ENCODE results near the gene PARP4. TPM values are rescaled to one million over a fixed set of nuclear protein-coding genes. Genes with fewer than 3 reads are reported as not detected.
"Not testable (repeated sequence)": the region's sequence is repeated elsewhere in the genome, so short reads cannot be mapped to it uniquely, and the experiment has no call there.

The PARP4 gene
- total RNA-seq, 1 donor from 2014 or later, result 24.7 TPM

DNA sequence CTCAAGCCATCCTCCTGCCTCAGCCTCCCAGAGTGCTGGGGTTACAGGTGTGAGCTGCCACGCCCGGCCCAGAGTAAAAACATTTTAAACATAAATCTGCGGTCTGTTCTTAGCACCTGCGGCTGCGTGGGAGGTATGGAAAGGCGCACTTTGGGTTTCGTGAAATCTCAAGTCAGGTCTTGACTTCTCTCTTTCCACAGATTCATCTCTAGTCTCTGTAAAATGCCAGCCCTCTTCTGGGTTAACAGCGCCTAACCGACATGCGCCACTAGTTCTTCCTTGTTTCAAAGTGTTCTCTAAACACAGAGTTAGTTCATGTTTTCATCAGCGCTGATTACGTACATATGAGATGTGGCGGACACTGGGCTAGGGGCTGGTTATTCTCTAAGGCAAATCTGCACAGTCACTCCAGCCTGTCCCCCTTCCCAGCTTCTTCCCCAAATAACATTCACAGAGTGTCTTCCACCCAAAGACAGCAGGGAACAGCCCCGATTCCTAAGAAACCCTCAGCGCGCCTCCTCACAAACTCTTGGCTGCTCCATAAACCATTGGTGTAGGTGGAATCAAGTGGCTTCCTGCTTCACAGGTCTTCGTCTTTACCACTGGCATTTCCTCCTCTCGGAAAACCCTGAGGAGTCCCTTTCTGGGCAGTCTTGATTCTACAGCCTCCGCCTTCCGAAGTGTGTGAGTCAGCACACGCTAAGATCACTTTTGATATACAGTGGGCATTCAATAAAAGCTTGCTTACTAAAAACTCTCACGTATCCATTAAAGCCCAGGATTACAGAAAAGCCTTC is 1.4 kb downstream of the PARP4 start:
- intact Hi-C loops (cut with DNase I), result no loop called here
- DNase-seq (peak; percentile 42), ATAC-seq (ENCODE audit: poor library complexity) (no peak)

DNA sequence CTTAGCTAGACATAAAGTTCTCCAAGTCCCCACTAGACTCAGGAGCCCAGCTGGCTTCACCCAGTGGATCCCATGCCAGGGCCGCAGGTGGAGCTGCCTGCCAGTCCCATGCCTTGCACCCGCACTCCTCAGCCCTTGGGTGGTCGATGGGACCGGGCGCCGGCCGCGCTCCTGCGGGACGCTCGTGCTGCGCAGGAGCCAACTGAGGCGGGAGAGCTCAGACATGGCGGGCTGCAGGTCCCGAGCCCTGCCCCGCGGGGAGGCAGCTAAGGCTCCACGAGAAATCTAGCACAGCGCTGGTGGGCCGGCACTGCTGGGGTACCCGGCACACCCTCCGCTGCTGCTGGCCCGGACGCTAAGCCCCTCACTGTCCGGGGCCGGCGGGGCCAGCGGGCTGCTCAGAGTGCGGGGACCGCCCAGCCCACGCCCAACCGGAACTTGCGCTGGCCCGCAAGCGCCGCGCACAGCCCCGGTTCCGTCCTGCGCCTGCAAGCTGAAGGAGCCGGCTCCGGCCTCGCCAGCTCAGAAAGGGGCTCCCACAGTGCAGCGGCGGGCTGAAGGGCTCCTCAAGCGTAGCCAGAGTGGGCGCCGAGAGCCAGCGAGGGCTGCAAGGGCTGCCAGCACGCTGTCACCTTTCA is 5.8 kb downstream of the PARP4 start:
- intact Hi-C loops (cut with DNase I), result no loop called here
- ATAC-seq (ENCODE audit: poor library complexity) (no peak), DNase-seq (no peak)

DNA sequence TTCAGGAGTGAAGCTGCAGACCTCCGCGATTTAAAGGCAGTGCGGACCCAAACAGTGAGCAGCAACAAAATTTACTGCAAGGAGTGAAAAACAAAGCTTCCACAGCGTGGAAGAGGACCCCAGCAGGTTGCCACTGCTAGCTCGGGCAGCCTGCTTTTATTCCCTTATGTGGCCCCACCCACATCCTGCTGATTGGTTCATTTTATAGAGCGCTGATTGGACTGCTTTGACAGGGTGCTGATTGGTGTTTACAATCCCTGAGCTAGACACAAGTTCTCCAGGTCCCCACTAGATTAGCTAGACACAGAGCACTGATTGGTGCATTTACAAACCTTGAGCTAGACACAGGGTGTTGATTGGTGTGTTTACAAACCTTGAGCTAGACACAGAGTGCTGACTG is 6.3 kb downstream of the PARP4 start:
- ATAC-seq (ENCODE audit: poor library complexity); intact Hi-C loops (cut with DNase I); DNase-seq: not testable (repeated sequence)

DNA sequence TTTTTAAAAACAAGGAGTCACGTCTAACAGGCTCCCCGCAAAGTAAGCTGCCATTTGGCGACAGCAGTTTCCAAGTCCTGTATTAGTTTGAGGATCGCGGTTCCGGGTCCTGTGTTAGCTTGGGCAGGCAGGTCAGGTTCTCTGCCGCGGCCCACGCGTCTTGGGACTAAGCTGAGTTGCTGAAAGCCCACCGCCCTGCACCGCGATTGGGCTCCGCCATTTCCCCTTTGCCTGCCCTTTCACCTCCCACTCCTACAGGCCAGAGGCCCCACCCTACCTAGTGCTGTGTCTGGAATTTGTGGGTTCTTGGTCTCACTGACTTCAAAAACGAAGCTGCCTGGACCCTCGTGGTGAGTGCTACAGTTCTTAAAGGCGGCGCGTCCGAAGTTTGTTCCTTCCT is 6.8 kb downstream of the PARP4 start:
- ATAC-seq (ENCODE audit: poor library complexity) (no peak), DNase-seq (no peak)
- intact Hi-C loops (cut with DNase I), result no loop called here

DNA sequence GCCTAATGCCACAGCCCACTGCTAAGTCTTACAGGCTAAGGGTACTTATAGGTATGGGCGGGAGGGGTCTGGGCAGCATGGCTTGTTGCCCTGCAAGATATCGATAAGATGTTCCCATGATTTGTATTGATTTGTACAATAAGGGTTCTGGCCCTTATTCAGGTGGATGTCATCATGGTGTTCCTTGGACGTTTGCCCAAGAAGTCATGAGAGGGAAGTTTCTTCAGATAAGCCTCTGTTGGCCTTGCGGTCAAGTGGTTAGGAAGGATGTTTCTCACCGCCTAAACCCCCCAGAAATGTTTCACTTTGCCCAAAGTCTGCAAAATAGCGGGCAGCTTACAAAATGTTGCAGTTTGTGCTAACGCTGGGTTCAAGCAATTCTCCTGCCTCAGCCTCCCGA is 7.3 kb downstream of the PARP4 start:
- no peak for ATAC-seq (ENCODE audit: poor library complexity)
- intact Hi-C loops (cut with DNase I), result no loop called here

DNA sequence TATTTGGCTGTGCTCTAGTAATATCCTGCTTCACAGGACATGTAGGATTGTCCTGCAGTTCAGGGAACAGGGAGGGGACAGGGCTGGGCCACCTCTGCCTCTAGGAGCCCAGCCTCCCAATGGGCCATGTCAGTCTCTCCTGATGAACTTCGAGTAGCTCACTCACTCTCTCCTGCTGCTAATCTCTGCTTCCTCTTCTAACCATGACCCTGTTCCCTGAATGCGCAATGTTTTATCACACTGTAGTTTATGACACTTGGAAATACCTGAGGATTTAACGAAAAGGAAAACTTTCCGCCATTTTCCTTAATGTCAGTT is 9.2 kb downstream of the PARP4 start:
- ATAC-seq (ENCODE audit: poor library complexity) (peak; percentile 54), DNase-seq (no peak)
- intact Hi-C loops (cut with DNase I), result no loop called here

More for the DNA sequence above, 7.3 kb downstream of the PARP4 start:
- no peak for DNase-seq

DNA sequence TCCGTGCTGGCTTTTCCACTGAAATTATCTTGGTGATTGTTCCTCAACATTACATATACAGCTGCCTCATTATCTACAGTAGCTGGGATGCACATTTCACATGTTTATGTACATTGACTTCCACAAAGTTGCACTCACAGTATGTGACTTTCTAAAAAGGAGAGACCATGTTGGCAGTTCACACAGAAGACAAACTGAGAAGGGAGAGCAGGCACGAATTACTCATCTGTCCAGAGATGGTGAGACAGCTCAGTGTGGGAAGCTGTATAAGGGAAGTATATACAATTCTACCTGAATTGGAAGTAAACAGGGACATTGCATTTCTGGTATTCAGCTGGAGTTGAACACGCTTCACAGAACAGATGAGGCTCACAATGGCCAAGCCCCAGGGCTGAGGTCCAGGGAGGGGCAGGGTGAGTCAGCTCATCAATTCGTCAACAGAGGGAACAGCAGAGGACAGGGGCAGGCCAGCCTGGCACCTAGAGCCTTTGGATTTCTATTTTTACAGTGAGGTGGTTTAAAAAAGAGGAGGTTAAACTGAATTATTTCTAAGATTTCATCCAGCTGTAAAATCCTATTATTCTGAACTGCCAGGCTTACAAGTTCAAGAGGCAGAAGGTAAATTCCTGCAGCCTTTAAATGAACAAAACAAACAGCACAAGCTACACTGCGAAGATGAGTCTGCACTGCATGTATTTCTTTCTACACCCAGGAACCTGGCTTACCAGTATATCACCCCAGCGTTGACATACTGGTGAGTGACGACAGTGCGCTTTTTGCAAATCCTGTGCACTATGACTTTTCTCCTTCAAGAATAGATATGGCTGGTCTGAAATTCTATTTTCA is 9.8 kb downstream of the PARP4 start:
- intact Hi-C loops (cut with DNase I), result no loop called here
- DNase-seq (peak; percentile 51), ATAC-seq (ENCODE audit: poor library complexity) (peak; percentile 87)

DNA sequence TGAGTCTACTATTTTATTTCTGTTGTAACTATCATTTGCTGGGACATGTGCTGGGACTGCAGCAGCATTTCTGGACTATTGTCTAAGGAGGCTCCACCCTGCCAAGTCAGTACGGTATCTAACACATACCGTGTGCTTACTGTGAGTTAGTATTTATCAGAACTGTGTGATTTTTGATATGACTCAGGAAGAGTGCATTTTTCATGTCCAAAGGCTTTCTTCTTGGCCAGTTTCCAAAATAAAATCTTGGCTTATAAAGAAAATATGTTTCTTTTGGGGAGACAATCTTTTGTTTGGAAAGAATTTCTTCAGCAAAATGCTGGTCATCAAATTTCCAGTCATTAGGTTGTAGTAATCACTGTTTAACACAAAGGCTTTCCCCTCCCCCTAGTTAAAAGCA is 11.6 kb downstream of the PARP4 start:
- intact Hi-C loops (cut with DNase I), result no loop called here
- ATAC-seq (ENCODE audit: poor library complexity), result no peak
- no peak for DNase-seq

DNA sequence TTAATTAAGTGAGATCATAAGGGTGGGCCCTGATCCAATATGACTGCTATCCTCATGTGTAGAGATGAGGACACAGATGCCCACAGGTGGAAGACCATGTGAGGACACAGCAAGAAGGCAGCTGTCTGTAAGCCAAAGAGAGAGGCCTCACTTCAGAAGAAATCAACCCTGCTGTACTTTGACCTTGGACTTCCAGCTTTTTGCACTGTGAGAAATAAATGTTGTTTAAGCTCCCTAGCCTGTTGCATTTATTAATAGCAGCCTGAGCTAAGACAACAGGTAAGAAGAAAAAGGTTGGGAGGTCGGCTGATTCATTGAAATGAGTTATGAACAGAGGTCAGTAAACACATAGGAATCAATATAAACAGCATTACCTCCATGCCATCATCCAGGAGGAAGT is 14.8 kb downstream of the PARP4 start:
- ATAC-seq (ENCODE audit: poor library complexity), result no peak
- intact Hi-C loops (cut with DNase I), result no loop called here
- no peak for DNase-seq

DNA sequence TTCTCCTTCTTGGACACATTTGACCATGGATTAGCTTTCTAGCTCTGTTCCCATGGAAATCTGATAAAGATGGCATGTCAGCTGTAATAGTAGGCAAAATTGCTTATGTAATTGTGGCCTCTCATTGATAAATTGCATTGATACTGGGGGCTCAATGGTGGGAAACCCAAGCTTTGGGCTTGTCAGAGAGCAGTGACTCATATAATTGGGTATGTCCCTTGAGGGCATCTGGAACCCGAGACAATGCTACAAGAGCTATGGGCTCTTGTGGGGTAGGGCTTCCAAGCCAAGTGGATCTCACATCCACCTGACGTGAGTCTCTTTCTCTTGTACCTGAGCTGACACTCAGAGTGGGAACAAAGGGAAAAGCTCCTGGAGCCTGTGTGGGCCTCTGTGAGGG is 16.3 kb downstream of the PARP4 start:
- intact Hi-C loops (cut with DNase I); DNase-seq; ATAC-seq (ENCODE audit: poor library complexity): not testable (repeated sequence)

DNA sequence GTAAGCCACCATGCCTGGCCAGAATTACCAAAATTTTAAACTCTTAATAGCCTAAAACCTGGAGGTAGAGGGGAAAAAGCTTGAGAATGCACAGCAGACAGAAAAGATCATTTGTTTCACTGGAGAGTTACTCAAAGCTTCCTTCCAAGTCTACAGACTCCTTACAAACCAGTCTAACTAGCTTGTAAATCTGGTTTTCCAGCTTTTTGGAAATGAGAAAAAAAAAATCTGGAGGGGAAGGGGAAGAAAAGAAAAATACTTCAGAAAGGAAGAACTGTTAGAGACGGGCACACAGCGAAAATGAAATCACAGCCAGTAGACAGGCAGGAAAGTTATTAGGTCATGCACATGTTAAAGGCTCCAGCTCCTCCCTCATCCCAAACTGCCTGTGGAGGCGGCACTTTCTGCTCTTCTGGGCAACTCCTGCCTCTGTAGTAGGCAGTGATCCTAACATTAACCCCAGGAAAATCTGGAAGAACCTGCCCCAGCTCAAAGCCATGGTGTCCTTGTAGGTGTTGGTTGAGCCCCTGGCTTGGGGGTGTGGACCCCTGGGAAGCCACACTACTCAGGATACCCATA is 17.3 kb downstream of the PARP4 start:
- intact Hi-C loops (cut with DNase I), result no loop called here
- ATAC-seq (ENCODE audit: poor library complexity) (no peak), DNase-seq (no peak)

DNA sequence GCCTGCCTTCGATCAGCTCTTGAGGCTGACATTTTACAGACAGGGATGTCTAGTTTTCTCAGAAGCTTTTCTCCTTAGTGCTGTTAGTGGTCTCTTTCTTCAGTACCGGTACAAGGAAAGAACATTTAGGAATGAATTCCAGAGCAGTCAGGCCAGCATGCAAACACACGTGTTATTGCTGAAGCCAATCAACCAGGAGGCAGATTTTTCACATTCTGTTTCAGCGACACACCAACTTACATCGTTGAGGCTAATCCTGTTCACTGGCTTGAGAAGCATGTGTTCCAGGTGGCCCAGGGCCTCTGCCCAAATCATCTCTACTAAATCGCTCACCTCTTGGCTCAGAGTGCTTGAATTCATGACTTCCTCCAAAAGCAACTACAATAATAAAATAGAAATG is 19.2 kb downstream of the PARP4 start:
- intact Hi-C loops (cut with DNase I), result no loop called here
- ATAC-seq (ENCODE audit: poor library complexity) (no peak), DNase-seq (no peak)

DNA sequence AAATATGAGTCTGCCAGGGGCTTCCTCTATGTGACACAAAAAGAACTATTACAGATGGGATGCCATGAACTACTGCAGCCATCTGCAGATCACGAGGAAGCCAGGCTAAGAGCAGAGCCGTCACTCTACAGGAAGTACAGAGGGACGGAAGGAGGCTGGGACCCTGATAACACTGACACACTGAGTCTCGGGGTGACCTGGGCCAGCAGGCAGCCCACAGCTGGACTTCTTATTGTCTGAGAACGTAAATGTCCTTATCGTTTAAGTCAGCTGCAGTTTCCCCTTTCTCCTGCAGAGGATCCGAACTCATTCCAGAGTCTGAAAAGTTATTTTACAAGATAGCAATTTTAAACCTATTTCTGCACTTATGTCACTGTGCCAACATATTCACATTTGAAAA is 20.7 kb downstream of the PARP4 start:
- intact Hi-C loops (cut with DNase I), result no loop called here
- ATAC-seq (ENCODE audit: poor library complexity), result peak; percentile 10
- no peak for DNase-seq

DNA sequence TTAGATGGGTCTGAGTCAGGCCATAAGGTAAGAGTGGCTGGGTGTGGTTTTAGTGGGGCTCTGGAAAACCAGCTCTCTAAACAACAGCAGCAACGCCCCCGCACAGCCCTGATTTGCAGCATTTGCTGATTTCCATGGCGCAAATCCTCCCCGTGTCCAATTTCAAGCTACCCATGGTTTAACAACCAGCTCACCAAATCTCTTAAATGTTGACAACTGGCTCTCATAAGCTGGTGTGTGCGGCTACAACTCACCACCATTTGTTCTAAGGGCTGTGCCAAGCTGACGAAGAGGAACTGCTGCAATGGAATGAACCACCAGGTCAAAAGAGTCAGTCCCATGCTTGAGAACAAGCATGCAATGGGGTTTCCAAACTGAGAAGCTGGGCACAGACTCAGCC is 22.9 kb downstream of the PARP4 start:
- intact Hi-C loops (cut with DNase I), result no loop called here
- DNase-seq (no peak), ATAC-seq (ENCODE audit: poor library complexity) (no peak)

DNA sequence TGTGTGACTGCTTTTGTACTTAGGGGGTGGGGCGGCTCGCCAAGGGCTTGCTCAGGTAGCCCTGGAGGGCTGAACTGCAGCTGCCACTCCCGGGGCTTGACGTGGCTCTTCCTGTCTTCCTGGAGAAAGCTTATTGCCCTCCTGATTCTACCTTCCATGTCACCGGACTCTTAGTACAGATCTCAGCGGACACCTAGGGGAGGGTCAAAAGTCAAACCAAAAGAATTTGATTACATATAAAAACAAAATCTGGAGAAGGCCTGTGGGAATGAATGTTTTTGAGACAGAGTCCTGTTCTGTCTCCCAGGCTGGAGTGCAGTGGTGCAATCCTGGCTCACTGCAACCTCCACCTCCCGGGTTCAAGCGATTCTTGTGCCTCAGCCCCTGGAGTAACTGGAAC is 24.5 kb downstream of the PARP4 start:
- DNase-seq; intact Hi-C loops (cut with DNase I); ATAC-seq (ENCODE audit: poor library complexity): not testable (repeated sequence)

DNA sequence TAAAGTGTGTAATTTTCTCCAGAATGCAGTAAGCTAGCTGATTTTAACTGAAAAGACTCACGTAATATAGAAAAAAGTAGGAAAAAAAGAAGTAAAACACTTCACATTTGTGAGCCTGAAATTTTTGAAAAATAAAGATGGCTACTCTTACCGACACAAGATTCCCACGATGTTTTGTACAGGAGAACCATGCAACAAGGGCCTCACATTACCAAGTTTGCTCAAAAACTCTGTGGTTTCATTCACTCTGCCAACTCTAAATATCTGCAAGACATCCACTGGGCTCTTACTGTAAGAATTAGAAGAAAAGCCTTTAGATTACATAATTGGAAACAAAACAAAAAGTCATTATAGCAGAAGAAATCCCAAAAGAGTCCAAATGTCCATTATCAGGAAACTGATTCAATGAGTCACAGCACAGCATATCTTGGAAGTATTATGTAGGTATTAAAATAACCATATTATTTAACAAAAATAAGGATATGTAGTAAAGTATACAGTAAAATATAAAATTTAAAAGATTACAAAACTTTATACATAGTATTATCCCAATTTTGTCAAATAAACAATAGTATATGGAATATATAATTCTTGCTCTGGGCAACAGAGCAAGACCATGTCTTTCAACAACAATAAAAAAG is 26.4 kb downstream of the PARP4 start:
- ATAC-seq (ENCODE audit: poor library complexity); DNase-seq; intact Hi-C loops (cut with DNase I): not testable (repeated sequence)

DNA sequence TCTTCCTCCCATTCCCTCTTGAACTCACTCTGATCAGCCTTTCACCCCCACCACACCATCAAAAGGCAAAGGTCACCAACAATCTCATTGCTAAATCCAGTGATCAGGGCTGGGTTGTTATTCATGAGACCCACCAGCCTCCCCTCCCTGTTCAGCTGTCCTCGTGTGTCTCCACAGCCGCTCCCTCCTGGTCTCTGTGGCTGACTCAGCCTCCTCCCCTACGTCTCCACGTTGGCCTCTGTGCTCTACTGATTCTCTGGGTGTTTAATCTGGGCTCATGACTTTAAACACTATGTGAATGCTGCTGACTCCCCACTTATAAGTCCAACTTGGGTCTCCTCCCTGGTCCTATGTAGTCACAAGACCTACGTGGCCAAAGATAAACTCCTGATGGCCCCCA is 38.9 kb downstream of the PARP4 start:
- intact Hi-C loops (cut with DNase I), result no loop called here
- ATAC-seq (ENCODE audit: poor library complexity) (no peak), DNase-seq (no peak)

DNA sequence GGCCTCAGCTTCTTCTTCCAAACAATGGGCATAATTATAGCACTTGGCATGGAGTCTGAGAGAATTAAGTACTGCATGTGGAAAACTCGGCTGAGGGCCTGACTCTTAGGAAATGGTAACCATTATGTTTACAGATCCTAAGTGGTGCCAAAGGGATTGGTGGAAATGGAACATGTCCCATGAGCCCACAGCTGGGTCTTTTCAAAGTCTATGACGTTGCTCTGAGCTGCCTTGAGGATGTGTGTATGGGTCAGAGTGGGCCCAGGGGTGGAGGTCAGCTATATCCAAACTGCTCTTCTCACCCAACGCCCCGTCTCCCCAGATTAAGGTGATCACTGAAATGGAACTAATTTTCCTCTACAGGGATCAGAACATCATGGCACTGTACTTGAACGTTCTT is 40.4 kb downstream of the PARP4 start:
- ATAC-seq (ENCODE audit: poor library complexity), result peak; percentile 78
- DNase-seq; intact Hi-C loops (cut with DNase I): not testable (repeated sequence)

DNA sequence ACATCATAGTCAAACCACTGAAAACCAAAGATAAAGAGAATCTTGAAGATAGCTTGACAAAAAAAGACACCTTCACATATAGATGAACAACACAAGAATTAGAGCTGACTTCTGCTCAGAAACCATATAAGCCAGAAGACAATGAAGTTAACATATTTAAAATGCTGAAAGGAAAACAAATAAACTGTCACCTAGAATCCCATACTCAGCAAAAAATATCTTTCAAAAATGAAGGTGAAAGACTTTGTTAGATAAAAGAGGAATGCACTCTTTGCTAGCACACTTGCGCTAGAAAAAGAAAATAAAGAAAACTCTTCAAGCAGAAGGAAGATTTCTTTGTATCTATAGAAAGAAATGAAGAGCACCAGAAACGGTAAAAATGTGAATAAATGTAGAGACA is 49.5 kb downstream of the PARP4 start:
- DNase-seq (no peak), ATAC-seq (ENCODE audit: poor library complexity) (no peak)
- intact Hi-C loops (cut with DNase I), result no loop called here

Data from Right ventricle myocardium superior (tissue), 1 donor.